ENCODE measurements around the gene LIMS1.

Gene LIMS1

DNA sequence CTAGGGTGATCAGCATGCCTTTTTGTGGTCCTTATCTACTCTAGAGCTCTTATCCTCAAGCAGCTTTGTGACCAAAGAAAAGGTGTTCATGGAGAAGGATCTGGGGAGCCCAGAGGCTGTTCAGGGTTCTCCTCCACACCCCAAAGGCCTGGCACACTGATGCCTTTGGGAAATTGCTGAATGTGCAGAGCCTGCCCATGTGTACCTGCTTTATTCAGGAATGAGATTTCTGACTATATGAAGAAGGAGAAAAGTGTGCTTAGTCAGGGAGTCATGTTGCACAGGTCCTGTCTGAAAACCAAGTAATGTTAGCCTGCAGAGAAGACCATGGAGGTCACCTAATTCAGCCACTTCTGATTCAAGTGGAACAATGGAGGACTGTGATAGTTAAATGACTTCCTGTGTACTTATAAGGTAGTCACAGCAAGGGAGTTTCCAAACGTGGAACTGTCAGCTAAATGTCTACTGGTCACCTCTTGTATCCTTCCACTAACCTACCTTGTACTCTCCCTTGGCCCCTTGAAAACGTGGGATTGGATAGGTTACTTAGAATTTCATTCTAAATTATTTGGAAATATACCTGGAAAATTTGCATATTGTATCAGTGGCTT is 81.3 kb downstream of the LIMS1 start:
- no peak for DNase-seq (ENCODE audit: low read depth)

DNA sequence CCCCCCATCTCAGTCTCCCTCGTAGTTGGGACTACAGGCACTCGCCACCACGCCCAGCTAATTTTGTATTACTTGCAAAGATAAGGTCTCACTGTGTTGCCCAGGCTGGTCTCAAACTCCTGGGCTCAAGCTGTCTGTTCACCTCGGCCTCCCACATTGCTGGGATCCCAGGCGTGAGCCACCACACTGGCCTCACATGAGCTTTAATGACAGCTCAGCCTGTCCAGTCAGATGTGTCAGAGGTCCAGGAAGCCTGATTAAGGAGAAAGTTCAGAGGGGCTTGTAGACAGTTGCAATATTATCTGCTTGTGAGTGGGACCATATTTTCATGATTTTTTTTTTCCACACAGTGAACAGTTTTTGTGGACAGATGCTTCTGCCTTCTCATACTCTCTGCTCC is 82.0 kb downstream of the LIMS1 start:
- DNase-seq (ENCODE audit: low read depth), result no peak

DNA sequence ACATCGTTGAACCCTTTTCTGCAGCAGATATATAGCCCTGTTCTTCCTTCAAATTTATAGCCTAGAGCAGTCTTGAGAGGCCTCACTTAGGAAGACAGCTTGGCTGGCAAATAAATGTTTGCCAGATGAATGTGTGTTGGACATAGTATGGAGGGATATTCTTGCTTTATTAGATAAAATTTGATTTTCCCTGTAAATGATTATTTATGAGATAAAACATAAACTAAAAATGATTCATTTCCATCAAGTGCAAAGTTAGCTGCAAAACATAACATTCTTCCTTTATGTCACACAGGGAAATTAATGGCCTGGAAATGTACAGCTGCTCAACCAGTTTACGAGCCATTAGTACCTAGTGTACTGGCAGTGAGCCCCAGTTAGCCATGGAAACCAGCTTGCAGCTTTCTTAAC is 82.5 kb downstream of the LIMS1 start:
- DNase-seq (ENCODE audit: low read depth), result no peak

DNA sequence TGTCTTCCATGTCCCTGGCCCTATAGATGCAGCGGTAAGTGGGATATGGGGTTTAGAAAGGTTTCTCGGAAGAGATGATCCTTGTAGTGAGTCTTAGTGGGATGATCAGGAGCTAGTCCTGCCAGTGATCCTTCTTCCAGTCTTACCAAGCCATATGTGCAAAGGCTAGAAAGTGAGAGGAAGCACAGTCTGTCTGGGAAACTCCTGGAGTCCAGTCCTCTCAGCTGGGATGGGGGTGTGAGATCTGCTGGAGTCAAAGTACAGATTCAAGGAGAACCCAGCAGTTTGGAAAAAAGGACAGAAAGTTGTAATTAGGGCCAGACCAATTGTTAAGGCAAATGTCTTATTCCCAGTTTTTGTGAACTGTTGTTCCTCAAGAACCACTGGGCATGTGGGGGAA is 83.3 kb downstream of the LIMS1 start:
- no peak for DNase-seq (ENCODE audit: low read depth)

DNA sequence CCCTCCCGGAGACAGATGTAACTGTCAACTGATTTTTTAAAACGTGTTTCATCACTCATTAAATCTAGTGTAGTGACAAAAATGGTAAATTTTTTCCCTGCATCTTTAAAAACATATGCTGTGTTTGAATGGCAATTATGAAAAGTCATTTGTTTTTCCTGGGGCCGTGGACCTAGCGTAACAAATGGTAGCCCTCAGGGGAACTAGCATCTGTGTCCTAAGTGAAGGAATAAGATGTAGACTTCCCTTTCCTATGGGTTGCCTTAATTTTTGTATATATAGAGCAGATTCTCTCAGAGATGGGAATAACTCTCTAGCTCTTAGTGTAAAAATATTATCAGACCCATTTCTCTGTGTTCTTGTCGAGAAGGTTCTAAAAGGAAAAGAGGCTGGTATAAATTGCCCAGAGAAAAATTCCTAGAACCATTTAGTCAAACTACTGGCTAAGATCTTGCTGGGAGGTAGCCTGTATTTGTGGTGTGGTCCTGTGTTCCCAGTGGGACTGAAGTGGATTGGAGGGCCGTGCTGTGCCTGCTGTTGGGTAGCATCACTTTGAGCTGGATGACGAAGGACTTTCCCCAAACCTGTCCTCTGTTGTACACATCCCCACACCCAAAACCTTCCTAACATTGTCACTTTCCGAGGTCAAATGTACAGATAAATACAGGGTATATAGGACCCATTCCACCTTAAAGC is 85.8 kb downstream of the LIMS1 start:
- no peak for DNase-seq (ENCODE audit: low read depth)

DNA sequence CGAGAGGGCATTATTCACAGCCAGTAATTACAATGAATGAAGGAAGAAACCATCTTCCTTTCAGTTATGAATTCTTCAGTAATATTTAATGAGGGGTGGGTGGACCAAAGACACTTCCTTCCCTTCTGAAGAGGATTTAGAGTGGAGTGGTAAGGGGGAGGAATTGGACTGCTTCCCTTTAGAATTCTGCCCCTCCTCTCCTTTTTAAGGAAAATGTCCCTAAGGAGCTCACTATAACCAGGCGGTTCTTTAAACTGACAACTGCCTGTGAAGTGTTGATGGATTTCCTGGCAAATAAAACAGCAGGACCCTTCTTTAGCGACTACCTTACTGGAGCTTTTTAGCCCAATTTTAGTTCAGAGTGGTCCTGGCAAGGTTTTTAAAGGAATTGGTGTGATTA is 86.4 kb downstream of the LIMS1 start:
- no peak for DNase-seq (ENCODE audit: low read depth)

DNA sequence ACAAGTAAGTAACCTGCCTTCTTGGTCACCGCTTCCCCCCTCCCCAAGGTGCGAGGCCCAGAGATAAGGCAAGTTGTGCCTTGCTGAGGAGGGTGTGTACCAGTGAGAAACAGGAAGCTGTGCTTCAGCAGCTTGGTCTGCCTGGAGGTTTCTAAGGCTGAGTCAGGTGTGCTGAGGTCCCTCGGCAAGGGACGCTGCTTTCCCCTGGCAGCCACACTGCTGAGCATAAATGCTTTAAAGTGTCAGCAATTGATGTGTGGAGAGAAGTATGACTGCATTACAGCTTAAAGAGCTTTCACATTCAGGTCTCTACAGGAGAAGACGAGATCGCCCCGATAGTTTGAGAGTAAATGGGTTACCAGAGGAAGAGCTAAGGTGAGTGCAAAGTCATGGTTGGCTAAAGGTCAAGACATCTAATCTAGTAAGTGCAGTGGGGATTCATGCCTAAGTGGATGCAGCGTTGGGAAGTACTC is 86.9 kb downstream of the LIMS1 start:
- DNase-seq (ENCODE audit: low read depth), result no peak

DNA sequence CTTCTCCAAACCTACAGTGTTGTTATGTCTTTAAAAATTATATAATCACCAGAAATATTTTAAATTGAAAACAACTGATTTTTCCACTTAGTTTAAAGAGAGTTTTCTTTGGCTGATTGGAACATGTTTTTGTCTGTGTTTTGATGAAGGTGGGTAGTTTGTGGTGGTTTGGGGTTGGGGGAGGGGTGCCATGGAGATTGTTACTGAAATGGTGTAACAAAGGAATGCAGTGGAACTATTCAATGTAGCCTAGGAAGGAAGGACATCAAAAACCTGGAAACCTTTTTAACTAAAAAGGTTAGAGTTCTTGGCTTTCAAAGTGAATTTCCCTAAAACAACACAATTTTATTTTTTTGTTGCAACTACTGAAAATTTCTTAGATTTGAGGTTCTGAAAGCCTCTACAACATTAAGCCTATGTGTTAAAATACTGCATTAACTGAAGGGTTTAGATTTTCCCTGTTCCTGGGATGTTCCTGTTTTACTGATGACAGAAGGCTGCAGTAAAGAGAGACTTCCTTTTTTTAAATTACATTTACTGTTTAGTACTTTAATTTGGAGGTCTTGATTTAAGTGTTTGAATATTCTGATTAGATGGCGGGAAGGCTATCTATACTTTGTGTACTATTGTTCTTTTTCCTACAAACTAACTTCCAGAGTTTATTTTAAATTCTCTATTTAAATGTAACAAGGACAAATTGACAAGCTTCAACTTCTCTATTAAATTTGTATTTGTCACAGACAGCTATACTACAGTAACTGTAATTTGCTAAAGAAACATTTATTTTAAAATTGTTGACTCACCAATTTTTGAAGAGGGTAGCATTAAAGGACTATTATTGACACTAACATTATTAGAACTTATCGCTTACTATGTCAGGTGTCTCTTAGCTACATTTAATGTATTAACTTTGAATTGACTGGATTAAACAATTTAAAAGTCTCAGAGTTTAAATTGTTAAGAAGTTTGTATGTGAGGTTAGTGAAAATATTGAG is 87.7 kb downstream of the LIMS1 start:
- DNase-seq (ENCODE audit: low read depth), result no peak

DNA sequence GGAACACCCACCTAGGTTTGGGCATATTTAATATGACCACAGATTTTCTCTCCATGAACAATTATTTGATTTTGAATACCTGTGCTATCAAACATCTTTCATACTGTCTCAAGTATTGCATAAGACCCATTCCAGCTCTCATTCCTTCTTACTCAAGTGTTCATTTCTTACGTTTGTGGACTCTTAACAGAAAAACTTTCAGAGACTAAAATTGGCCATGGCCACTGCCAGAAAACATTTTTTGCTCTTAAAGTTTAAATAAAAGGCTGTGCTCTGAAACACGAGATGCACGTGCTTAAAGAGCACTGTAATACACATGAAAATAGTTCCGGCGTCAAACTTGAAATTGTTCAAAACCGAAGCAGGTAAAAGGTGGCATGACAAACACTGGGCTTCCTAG is 89.3 kb downstream of the LIMS1 start:
- no peak for DNase-seq (ENCODE audit: low read depth)

DNA sequence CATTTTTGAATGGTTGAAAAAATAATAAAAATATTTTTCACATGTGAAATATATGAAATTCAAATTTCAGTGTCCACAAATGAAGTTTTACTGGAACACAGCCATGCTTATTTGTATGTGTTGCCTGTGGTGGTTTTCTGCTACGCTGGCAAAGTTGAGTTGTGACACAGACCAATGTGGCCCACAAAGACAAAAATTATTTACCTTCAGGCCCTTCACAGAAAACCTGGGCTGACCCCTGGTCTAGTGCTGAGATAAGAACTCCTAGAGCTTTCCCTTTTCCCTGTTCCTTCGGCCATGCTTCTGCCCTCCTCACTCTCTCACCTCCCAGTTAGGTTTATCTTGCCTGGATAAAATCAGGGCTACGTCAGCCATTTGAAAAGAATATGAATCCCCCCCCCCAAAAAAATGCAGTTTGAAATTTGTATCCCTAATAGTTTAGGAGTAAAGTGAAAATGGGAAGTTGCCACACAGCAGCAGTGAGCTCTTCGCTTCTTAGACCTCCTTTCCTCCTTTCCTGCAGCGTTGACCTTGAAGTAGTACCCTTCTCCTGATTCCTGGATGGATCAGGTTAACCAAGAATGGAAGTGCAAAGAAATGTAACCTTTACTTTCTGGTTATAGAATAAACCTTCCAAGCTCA is 91.0 kb downstream of the LIMS1 start:
- DNase-seq (ENCODE audit: low read depth), result no peak

DNA sequence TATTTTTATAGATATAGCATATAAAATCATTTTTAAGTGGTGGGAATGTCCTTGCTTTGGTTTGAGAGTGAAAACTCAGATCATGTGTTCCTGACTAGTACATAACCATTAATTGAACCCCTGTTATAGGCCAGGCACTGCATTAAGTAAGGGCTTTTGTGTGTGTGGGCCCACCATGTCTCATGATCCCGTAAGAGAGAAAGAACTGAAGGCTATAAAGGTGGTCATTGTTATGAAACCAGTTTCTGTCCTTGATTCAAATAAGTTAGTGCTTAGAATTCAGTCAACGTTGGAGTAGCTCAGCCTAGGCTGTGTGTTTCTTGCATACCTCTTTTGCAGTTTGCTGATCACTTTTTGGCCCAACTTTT is 91.5 kb downstream of the LIMS1 start:
- DNase-seq (ENCODE audit: low read depth), result no peak

DNA sequence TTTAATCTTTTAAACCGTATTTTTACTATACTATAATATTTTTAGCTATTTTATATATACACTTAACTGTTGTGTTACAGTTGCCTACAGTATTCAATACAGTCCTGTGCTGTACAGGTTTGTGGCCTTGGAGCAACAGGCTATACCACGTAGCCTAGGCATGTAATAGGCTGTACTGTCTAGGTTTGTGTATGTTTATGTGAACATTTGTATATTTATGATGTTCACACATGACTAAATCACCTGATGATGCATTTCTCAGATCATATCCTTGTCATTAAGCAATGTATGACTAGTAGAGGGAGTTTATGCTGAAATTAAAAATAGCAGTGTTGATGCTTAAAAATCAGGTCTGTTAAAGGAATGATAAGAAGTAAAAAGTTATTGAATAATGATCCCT is 92.7 kb downstream of the LIMS1 start:
- no peak for DNase-seq (ENCODE audit: low read depth)

DNA sequence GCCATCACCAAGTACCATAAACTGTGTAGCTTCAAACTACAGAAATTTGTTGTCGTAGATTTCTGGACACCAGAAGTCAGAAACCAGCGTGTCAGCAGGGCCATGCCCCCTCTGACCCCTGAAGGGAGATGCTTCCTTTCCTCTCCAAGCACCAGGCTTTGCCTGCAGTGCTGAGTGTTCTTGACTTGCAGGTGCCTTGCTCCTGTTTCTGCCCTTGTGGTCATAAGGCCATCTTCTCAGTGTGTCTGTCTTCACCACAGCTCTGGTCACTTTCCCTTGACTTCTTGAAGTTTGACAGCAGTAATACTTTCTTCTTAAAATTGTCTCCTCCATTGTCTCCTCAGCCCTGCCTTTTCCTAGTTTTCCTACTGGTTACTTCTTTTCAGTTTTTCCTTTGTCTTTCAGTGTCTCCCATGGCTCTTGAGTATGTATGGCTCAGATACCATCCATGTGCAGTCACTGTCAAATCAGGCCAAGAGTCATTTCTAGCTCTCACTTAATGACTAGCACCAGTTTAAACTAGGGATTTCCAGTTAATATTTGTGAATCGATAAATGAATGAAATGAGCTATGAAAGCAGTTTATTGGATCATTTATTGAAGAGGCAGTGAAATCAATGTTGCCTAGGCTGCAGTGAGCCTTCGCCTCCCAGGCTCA is 93.8 kb downstream of the LIMS1 start:
- no peak for DNase-seq (ENCODE audit: low read depth)

DNA sequence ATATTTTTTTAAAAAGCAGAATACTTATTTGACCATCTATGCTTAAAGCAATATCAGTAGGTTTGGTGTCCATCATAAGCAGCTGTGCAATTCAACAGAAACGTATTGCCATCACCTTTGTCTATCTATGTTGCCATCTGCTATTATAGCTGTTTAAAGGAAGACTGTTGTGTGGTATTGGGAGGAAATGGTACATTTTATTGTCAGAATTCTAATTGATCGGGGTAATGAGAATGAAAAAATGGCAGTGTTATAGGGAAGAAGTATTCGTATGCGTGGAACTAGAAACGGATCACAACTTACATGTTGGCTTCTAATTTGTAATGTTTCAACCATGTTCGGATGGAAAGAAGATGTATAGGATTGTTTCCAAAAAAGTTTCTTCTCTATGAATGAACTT is 94.7 kb downstream of the LIMS1 start:
- no peak for DNase-seq (ENCODE audit: low read depth)

DNA sequence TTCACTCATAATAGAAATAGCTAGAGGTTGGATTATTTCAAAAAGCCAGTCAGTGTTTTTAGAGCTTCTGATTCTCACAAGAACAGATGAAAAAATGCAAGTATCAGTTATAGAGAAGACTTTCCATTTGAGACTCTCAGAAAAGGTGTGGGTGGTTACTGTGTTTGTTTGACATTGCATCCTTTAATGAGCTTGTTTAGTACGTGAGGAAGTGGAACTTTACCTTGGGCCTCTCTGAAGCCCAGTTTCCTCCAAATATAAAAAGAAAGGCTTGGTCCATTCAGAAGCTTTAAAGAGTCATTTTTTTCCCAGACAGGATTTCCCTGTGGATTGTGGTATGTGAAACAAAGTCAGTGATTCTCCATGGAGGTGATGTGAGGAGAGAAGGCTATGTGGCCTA is 95.1 kb downstream of the LIMS1 start:
- DNase-seq (ENCODE audit: low read depth), result no peak

DNA sequence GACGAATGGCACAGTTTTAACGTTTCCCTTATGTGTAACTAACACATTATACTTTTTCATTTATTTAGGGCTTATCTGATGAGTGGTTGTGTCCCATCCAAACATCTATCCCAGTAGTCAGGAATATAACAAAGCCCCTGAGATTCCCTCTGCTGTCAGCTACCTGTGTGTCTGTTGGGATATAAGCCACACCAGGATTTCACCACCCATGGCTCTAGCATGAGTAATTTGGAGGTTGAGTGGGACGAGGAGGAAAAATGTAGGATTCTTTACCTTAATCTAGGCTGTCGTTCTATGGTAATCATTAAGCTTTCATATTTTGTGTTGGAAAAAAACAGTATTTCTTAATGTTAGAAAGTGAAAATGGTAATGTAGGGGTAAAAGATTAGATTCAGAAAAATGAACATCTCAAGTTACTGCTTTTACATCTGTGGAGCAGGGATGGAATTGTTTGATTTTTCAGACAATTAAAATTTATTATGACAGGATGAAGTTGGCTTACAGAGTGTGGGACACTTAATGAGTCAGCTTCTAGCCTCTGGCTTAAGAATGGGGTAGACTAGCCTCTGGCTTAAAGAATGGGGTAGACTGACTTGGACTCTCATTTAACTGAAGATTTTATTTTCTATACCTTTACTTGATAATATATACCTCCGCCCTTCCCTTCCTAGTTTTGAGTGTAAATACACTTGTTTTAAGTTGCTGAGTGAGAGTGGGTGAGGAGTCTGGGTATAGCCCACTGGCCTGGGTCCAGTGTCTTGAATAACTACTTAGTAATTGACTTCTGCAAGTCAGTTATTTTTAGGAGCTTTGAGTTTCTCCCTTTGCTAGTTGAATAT is 96.5 kb downstream of the LIMS1 start:
- DNase-seq (ENCODE audit: low read depth), result no peak

DNA sequence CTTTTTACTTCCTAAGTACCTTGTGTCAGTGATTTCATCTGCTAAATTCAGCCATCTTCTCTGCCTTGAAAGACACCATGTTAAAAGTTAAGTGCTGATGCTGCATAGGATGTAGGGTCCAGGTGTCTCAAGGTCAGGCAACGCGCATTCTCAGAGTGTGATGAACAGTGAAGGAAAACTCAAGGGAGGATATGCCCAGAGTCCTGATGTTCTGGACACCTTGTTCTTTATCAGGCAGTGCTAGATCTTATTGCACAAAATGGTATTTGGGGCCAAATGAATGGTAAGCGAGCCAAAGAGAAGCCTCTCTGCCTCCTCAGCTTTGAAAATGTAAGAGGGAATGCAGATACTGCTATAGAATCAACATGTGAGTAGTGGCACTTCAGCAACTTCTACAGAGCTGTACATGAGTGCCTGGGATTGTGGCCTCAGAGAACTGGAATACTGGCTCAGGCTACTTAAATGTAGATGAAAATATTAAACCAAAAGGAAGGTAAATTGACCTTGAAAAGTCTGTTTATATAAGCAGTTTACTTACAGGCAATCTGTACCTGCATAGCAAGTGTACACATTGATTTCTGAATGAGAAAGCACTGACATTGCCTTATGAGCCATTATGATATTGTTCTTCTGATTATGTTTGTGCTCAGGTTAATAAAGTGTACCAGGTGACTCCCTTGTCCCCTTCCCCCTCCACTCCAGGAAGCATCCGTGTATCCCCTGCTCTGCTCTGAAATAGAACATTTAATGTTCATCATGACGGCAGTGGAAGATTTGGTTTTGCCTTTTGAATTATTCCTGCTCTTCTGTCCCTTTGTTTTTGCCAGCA is 98.3 kb downstream of the LIMS1 start:
- DNase-seq (ENCODE audit: low read depth), result no peak

DNA sequence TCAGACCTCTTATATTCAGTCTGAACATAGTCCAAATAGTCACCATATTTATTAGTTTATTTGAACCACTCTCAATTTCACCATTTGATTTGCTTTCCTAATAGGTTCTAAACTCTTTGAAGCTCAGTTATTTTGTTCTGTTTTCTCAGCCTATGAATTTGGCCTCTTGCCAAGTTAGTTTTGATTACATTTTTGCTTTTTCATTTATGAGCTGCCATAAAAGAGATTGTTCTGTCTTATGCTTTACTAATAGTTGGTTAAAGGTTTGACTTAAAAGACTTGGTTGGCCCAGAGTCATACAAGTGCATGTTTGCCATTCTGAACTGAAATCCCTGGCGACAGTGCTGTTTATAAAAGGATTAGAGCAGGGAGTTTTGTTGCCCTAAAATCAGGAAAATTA is 99.1 kb downstream of the LIMS1 start:
- DNase-seq (ENCODE audit: low read depth), result no peak

DNA sequence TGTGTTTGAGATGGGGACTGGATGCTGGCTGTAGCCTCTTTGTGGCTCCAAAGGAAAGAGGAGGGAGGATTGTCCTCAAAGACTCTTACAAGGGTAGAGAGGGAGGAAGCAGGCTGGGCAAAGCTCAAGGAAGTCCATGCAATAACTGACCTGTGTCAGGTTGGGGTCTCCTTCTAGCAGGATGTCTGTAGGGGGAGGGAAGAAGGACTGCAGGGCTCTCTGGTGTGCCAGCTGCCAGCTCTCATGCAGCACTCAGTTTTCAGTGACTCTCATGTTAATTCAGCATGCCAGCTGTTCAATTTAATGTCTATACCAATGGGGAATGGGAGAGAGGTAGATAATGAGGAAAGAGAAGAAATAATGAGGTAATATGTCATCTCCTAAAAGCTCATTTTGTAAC is 99.7 kb downstream of the LIMS1 start:
- no peak for DNase-seq (ENCODE audit: low read depth)

DNA sequence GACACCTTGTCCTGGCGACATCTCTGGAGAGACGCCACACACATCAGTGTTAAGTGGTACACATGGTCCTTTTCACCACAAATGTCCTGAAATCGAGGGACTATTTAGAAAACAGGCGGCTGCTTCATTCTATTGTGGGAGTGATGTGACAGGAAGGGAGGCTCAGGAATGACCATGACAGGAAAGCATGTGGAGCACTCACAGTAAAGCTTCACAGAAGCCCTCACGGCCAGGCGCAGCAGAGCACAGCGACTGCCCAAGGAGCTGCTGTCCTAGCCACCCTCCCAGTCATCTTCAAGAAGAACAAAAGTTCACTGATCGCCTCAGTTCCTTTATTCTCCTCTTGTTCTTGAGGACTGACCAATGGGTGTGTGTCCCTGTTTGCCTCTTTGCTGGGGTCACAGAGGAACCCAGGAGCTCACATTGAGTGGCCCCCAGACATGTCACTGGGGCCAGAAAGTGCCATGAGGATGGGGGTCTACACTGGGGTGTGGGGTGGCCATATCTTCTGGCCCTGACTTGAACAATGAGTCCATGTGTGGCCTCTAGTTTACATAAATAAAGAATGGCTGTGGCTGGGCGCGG is 100.4 kb downstream of the LIMS1 start:
- no peak for DNase-seq (ENCODE audit: low read depth)

All from stimulated activated CD8-positive, alpha-beta memory T cell treated with anti-CD3 and anti-CD28 coated beads, Interleukin-7, amount 100 ng/mL, for 24 hours (primary cell).